Measurements from ENCODE around the gene ZNF212.
"Not testable (repeated sequence)": the region's sequence is repeated elsewhere in the genome, so short reads cannot be mapped to it uniquely, and the experiment has no call there.

The ZNF212 gene

GRCh38 chr7:149220534-149220933, 18.9 kb upstream of the ZNF212 start:
- FAIRE-seq = no peak

- no peak for FAIRE-seq
These were observed 16.3 kb upstream of the ZNF212 start for GRCh38 chr7:149223176-149223575.

GRCh38 chr7:149223761-149224160, 15.7 kb upstream of the ZNF212 start:
- no peak for FAIRE-seq

- no peak for FAIRE-seq
These were observed 15.1 kb upstream of the ZNF212 start for GRCh38 chr7:149224352-149224751.

- FAIRE-seq = no peak
These were observed 14.3 kb upstream of the ZNF212 start for GRCh38 chr7:149225106-149225505.

- FAIRE-seq = no peak
These were observed 13.8 kb upstream of the ZNF212 start for GRCh38 chr7:149225656-149226055.

- FAIRE-seq = not testable (repeated sequence)
These were observed 13.1 kb upstream of the ZNF212 start for GRCh38 chr7:149226366-149226765.

GRCh38 chr7:149226840-149227494, 12.5 kb upstream of the ZNF212 start:
- no peak for FAIRE-seq

GRCh38 chr7:149228831-149229471, 10.5 kb upstream of the ZNF212 start:
- no peak for FAIRE-seq

GRCh38 chr7:149229526-149229925, 9.9 kb upstream of the ZNF212 start:
- FAIRE-seq = no peak

- no peak for FAIRE-seq
These were observed 7.1 kb upstream of the ZNF212 start for GRCh38 chr7:149232362-149232761.

- FAIRE-seq = not testable (repeated sequence)
These were observed 5.7 kb upstream of the ZNF212 start for GRCh38 chr7:149233655-149234204.

GRCh38 chr7:149237502-149237901, 1.9 kb upstream of the ZNF212 start:
- no peak for FAIRE-seq

GRCh38 chr7:149238051-149238450, 1.4 kb upstream of the ZNF212 start:
- no peak for FAIRE-seq

GRCh38 chr7:149240637-149241036, 1.2 kb downstream of the ZNF212 start:
- FAIRE-seq = no peak

- no peak for FAIRE-seq
These were observed 2.2 kb downstream of the ZNF212 start for GRCh38 chr7:149241696-149242095.

GRCh38 chr7:149245244-149245643, 5.8 kb downstream of the ZNF212 start:
- no peak for FAIRE-seq

GRCh38 chr7:149245744-149246143, 6.3 kb downstream of the ZNF212 start:
- no peak for FAIRE-seq

GRCh38 chr7:149248777-149249176, 9.3 kb downstream of the ZNF212 start:
- no peak for FAIRE-seq

- FAIRE-seq = not testable (repeated sequence)
These were observed 10.7 kb downstream of the ZNF212 start for GRCh38 chr7:149250151-149250550.

GRCh38 chr7:149251518-149251917, 12.1 kb downstream of the ZNF212 start:
- not testable (repeated sequence) for FAIRE-seq

GRCh38 chr7:149252378-149252777, 12.9 kb downstream of the ZNF212 start:
- no peak for FAIRE-seq

GRCh38 chr7:149253665-149254064, 14.2 kb downstream of the ZNF212 start:
- FAIRE-seq = no peak

GRCh38 chr7:149254181-149254858, 14.9 kb downstream of the ZNF212 start:
- FAIRE-seq = no peak
